K562 (cell line): ENCODE measurements around the gene MCEE. TPM values are rescaled to one million over a fixed set of nuclear protein-coding genes. Genes with fewer than 3 reads are reported as not detected.

Source experiments
- ELF2 ChIP-seq: fragments of 250-450 bp; sonication (Bioruptor Pico); IDR thresholded peaks from 2 replicates; pipeline ENCODE4 v1.5.0; 2021; ENCODE audit warnings: mild to moderate bottlenecking
- JUN ChIP-seq, 2 experiments: sonication (generic) in 1 of 2; formaldehyde crosslinking in 1 of 2; IDR thresholded peaks; 2 replicates each; pipeline versions ENCODE4 v1.6.1 to v1.8.0; 2012 to 2022; ENCODE audit warnings: borderline replicate concordance in 2 of 2, mild to moderate bottlenecking in 2 of 2, improper control_type of control experiment in 1 of 2, low read depth in 1 of 2, low read length in 1 of 2, missing genetic modification reagents in 1 of 2
- JUNB ChIP-seq: fragments of 450-650 bp; formaldehyde crosslinking; conservative IDR thresholded peaks from 2 replicates; pipeline ENCODE4 v1.4.0; 2020; ENCODE audit warnings: mild to moderate bottlenecking
- KAT7 ChIP-seq: sonication (generic); formaldehyde crosslinking; IDR thresholded peaks from 2 replicates; pipeline ENCODE4 v1.8.0; 2022; ENCODE audit warnings: missing genetic modification reagents, mild to moderate bottlenecking, borderline replicate concordance
- KHSRP ChIP-seq: fragments of 450-650 bp; IDR thresholded peaks from 2 replicates; pipeline ENCODE4 v1.6.1; 2017
- NCOA6 ChIP-seq: fragments of 450-650 bp; IDR thresholded peaks from 2 replicates; pipeline ENCODE4 v1.6.1; 2017; ENCODE audit warnings: mild to moderate bottlenecking
- NR2C2 ChIP-seq, 2 experiments: fragments of 200-800 bp in 1 of 2; sonication (Bioruptor generic) in 1 of 2; sonication (generic) in 1 of 2; formaldehyde crosslinking in 1 of 2; IDR thresholded peaks; 2 replicates each; pipeline versions ENCODE4 v1.6.1 to v1.8.0; 2016 to 2022; ENCODE audit warnings: mild to moderate bottlenecking in 1 of 2, missing compliant biosample characterization in 1 of 2, missing genetic modification characterization in 1 of 2, missing genetic modification reagents in 1 of 2
- ZC3H11A ChIP-seq: IDR thresholded peaks from 2 replicates; pipeline ENCODE4 v1.6.1; 2012; ENCODE audit warnings: low read depth, low read length, improper control_type of control experiment
- ZFX ChIP-seq: sonication (generic); formaldehyde crosslinking; IDR thresholded peaks from 2 replicates; pipeline ENCODE4 v1.8.0; 2022; ENCODE audit warnings: mild to moderate bottlenecking, missing genetic modification reagents, moderate library complexity
- polyA plus RNA-seq, 8 experiments: library from polyadenylated mRNA; depleted of rRNA in 4 of 8; stranded (reverse) in 5 of 8; unstranded in 3 of 8; fragments of >200 nt; fragmentation: Nextera tagmentation in 2 of 8; fragmentation: Illumina TruSeq in 1 of 8; extraction: Ambion mirVana in 2 of 8; extraction: Trizol in 1 of 8; gene quantifications; 2 replicates each; pipeline versions ENCODE4 v1.2.1 to v1.2.3, GENCODE V29; 2011 to 2014; ENCODE audit warnings: inconsistent platforms in 1 of 8, missing spikeins in 1 of 8
- total RNA-seq, 7 experiments: library from RNA; depleted of rRNA in 6 of 7; stranded (reverse); fragments of >200 nt in 6 of 7; fragmentation: Illumina TruSeq in 2 of 7; extraction: Trizol in 2 of 7; gene quantifications; 2 replicates each; pipeline versions ENCODE4 v1.2.1 to v1.2.3, GENCODE V29; 2011 to 2021; ENCODE audit warnings: low replicate concordance in 1 of 7
- TF ChIP-seq, protein P1 (sequence below): sonication (generic); formaldehyde crosslinking; IDR thresholded peaks from 2 replicates; pipeline ENCODE4 v1.8.1; 2023; ENCODE audit warnings: mild to moderate bottlenecking, missing genetic modification reagents
- TF ChIP-seq, protein P2 (sequence below): sonication (generic); formaldehyde crosslinking; IDR thresholded peaks from 2 replicates; pipeline ENCODE4 v1.8.0; 2023; ENCODE audit warnings: mild to moderate bottlenecking, missing genetic modification reagents
- TF ChIP-seq, protein P3 (sequence below): fragments of 450-650 bp; conservative IDR thresholded peaks from 2 replicates; pipeline ENCODE4 v1.6.1; 2016; ENCODE audit warnings: missing genetic modification characterization, low read depth, mild to moderate bottlenecking, missing compliant biosample characterization, moderate library complexity
- TF ChIP-seq, protein P4 (sequence below): fragments of 450-650 bp; IDR thresholded peaks from 2 replicates; pipeline ENCODE4 v1.6.1; 2017; ENCODE audit warnings: antibody characterized with exemption
- TF ChIP-seq, protein P5 (sequence below): fragments of 250-450 bp; sonication (Bioruptor Pico); IDR thresholded peaks from 2 replicates; pipeline ENCODE4 v1.8.0; 2022; ENCODE audit warnings: inconsistent platforms

Gene MCEE
- total and polyA plus RNA-seq, 9 of the 15 experiments (the other 6 are each of a cell fraction or from before 2014, with no cell fraction given), result 15.6 to 49.1 (median 24.5) TPM

DNA sequence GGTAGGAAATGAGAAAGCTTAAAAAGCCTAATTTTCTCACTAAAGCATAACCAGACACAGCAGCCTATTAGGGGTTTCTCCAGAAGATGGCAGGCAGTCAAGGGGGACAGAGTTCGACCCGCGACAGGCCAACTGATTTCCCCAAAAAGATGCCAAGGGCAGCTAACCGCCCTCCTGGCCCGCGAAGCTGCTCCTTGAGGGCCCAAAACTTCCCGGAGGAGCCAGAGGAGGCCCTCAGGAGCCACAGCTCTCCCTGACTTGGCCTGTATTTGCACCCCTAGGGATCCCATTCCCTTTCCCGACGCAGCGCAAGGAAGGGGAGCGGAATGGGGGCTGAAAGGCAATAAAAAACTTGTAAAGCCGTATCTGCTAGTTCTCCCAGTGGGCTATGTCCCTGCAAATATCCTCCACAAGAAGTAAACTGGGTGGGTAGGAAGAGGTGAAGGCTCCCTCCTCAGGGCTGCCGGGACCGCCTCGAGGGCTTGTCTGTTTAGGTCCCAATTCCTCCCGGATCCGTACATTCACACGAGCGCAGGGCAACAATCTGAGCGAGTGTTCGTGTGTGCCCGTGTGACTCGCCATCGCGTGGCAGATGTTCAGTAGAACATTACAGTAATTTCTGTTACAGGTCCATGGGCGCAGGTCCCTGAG, 62.3 kb downstream of the MCEE start (continued):
- TF ChIP-seq, protein P1, sequence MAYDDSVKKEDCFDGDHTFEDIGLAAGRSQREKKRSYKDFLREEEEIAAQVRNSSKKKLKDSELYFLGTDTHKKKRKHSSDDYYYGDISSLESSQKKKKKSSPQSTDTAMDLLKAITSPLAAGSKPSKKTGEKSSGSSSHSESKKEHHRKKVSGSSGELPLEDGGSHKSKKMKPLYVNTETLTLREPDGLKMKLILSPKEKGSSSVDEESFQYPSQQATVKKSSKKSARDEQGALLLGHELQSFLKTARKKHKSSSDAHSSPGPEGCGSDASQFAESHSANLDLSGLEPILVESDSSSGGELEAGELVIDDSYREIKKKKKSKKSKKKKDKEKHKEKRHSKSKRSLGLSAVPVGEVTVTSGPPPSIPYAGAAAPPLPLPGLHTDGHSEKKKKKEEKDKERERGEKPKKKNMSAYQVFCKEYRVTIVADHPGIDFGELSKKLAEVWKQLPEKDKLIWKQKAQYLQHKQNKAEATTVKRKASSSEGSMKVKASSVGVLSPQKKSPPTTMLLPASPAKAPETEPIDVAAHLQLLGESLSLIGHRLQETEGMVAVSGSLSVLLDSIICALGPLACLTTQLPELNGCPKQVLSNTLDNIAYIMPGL (CRISPR knock-in tag), result 0 out of 2 replicates have a peak, but pooled peaks have one; percentile 44
- TF ChIP-seq JUNB (CRISPR knock-in tag) (0 out of 2 replicates have a peak, but pooled peaks have one; percentile 0), NCOA6 (no peak), JUN (IDR thresholded peaks at IDR 0.05; ENCODE audit: borderline replicate concordance, low read depth, low read length) (no peak), JUN (CRISPR knock-in tag; IDR thresholded peaks at IDR 0.05; ENCODE audit: borderline replicate concordance) (0 out of 2 replicates have a peak, but pooled peaks have one; percentile 43), NR2C2 (CRISPR knock-in tag; IDR thresholded peaks at IDR 0.05) (peak; percentile 1; the same call in 1 of the 2 replicates), NR2C2 (tag; IDR thresholded peaks at IDR 0.05) (no peak), ELF2 (no peak), KHSRP (no peak), ZFX (CRISPR knock-in tag) (0 out of 2 replicates have a peak, but pooled peaks have one; percentile 68), ZC3H11A (no peak), KAT7 (CRISPR knock-in tag) (no peak)
- TF ChIP-seq, protein P2, sequence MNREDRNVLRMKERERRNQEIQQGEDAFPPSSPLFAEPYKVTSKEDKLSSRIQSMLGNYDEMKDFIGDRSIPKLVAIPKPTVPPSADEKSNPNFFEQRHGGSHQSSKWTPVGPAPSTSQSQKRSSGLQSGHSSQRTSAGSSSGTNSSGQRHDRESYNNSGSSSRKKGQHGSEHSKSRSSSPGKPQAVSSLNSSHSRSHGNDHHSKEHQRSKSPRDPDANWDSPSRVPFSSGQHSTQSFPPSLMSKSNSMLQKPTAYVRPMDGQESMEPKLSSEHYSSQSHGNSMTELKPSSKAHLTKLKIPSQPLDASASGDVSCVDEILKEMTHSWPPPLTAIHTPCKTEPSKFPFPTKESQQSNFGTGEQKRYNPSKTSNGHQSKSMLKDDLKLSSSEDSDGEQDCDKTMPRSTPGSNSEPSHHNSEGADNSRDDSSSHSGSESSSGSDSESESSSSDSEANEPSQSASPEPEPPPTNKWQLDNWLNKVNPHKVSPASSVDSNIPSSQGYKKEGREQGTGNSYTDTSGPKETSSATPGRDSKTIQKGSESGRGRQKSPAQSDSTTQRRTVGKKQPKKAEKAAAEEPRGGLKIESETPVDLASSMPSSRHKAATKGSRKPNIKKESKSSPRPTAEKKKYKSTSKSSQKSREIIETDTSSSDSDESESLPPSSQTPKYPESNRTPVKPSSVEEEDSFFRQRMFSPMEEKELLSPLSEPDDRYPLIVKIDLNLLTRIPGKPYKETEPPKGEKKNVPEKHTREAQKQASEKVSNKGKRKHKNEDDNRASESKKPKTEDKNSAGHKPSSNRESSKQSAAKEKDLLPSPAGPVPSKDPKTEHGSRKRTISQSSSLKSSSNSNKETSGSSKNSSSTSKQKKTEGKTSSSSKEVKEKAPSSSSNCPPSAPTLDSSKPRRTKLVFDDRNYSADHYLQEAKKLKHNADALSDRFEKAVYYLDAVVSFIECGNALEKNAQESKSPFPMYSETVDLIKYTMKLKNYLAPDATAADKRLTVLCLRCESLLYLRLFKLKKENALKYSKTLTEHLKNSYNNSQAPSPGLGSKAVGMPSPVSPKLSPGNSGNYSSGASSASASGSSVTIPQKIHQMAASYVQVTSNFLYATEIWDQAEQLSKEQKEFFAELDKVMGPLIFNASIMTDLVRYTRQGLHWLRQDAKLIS, result 0 out of 2 replicates have a peak, but pooled peaks have one; percentile 48
- TF ChIP-seq, protein P3, sequence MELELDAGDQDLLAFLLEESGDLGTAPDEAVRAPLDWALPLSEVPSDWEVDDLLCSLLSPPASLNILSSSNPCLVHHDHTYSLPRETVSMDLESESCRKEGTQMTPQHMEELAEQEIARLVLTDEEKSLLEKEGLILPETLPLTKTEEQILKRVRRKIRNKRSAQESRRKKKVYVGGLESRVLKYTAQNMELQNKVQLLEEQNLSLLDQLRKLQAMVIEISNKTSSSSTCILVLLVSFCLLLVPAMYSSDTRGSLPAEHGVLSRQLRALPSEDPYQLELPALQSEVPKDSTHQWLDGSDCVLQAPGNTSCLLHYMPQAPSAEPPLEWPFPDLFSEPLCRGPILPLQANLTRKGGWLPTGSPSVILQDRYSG (tag), result peak; percentile 71; the same call in 1 of the 2 replicates
- TF ChIP-seq, protein P4, sequence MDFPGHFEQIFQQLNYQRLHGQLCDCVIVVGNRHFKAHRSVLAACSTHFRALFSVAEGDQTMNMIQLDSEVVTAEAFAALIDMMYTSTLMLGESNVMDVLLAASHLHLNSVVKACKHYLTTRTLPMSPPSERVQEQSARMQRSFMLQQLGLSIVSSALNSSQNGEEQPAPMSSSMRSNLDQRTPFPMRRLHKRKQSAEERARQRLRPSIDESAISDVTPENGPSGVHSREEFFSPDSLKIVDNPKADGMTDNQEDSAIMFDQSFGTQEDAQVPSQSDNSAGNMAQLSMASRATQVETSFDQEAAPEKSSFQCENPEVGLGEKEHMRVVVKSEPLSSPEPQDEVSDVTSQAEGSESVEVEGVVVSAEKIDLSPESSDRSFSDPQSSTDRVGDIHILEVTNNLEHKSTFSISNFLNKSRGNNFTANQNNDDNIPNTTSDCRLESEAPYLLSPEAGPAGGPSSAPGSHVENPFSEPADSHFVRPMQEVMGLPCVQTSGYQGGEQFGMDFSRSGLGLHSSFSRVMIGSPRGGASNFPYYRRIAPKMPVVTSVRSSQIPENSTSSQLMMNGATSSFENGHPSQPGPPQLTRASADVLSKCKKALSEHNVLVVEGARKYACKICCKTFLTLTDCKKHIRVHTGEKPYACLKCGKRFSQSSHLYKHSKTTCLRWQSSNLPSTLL, result no peak
- TF ChIP-seq, protein P5, sequence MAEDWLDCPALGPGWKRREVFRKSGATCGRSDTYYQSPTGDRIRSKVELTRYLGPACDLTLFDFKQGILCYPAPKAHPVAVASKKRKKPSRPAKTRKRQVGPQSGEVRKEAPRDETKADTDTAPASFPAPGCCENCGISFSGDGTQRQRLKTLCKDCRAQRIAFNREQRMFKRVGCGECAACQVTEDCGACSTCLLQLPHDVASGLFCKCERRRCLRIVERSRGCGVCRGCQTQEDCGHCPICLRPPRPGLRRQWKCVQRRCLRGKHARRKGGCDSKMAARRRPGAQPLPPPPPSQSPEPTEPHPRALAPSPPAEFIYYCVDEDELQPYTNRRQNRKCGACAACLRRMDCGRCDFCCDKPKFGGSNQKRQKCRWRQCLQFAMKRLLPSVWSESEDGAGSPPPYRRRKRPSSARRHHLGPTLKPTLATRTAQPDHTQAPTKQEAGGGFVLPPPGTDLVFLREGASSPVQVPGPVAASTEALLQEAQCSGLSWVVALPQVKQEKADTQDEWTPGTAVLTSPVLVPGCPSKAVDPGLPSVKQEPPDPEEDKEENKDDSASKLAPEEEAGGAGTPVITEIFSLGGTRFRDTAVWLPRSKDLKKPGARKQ (CRISPR knock-in tag), result peak; percentile 90; the same call in 1 of the 2 replicates
